ENCODE data around the gene HOXD8. TPM values are rescaled to one million over a fixed set of nuclear protein-coding genes. Genes with fewer than 3 reads are reported as not detected.

Gene HOXD8
- 0.11 TPM for polyA plus RNA-seq (2013, experiment 1 of 2)
- 0.19 TPM for polyA plus RNA-seq (2013, experiment 2 of 2)

- H2BK15ac ChIP-seq (ENCODE audit: low read depth, poor library complexity, severe bottlenecking) = peak within 1 kb of the TSS; percentile 7
- H3K4ac ChIP-seq (ENCODE audit: low read depth in 1 of 2, low read length in 2 of 2) = no peak within 1 kb of the TSS
- H4K91ac ChIP-seq (ENCODE audit: low read length) = no peak within 1 kb of the TSS
- H3K4me2 ChIP-seq (ENCODE audit: low read length, poor library complexity, severe bottlenecking) = peak within 1 kb of the TSS; percentile 91
- peaks cover 2% of the 10 kb centered on the region for H3K79me1 ChIP-seq (replicated peaks; ENCODE audit: low read length, poor library complexity, severe bottlenecking)
- DNase-seq = peak; percentile 57
- H2AFZ ChIP-seq (ENCODE audit: low read depth, low read length) = no peak within 1 kb of the TSS
- H3K4me1 ChIP-seq (ENCODE audit: control insufficient read depth, insufficient read depth, low read depth, low read length) = peaks cover 20% of the 10 kb centered on the region
- H2BK12ac ChIP-seq (ENCODE audit: low read length in 2 of 2) = no peak within 1 kb of the TSS
- peak within 1 kb of the TSS; percentile 49 for H3K27ac ChIP-seq (ENCODE audit: low read length, poor library complexity, severe bottlenecking)
- no peak within 1 kb of the TSS for H4K8ac ChIP-seq (ENCODE audit: low read length)
- no peak within 1 kb of the TSS for H3K23ac ChIP-seq (ENCODE audit: low read length in 2 of 2)
- peak within 1 kb of the TSS; percentile 96 for H3K9ac ChIP-seq (ENCODE audit: low read length)
- H2BK120ac ChIP-seq (ENCODE audit: low read depth, low read length) = no peak within 1 kb of the TSS
- no peaks in the 10 kb centered on the region for H3K36me3 ChIP-seq (ENCODE audit: control insufficient read depth in 1 of 2, insufficient read depth in 2 of 2, low read depth in 1 of 2, low read length in 2 of 2)
- no peak within 1 kb of the TSS for H2AK5ac ChIP-seq (ENCODE audit: low read length, severe bottlenecking)
- no peak within 1 kb of the TSS for H3K14ac ChIP-seq (ENCODE audit: low read length in 2 of 2)
- H2BK5ac ChIP-seq (ENCODE audit: low read depth, low read length, poor library complexity, severe bottlenecking) = peak within 1 kb of the TSS; percentile 19
- H3K4me3 ChIP-seq (ENCODE audit: insufficient read depth in 1 of 2, low read depth in 1 of 2, low read length in 2 of 2) = peak within 1 kb of the TSS; percentile 67 to 84
- no peaks in the 10 kb centered on the region for H3K9me3 ChIP-seq (ENCODE audit: control insufficient read depth, low read length)
- no peak within 1 kb of the TSS for H3K18ac ChIP-seq (ENCODE audit: low read depth in 1 of 2, low read length in 2 of 2)
- 3% methylated on average over 57 of the region's 64 CpGs for WGBS
- H3K27me3 ChIP-seq (ENCODE audit: control insufficient read depth in 1 of 2, insufficient read depth in 1 of 2, low read length in 2 of 2) = peaks cover 3 to 76% of the 10 kb centered on the region in 2 experiments
Measured at GRCh38 chr2:176128982-176129796, at the start of gene HOXD8. TSS of gene HOXD8 (plus strand) at chr2:176129705. CDS start at chr2:176130367, 662 bp downstream.

- H2BK120ac ChIP-seq (ENCODE audit: low read depth, low read length) = no peak overlapping the region
- no peak overlapping the region for H3K14ac ChIP-seq (ENCODE audit: low read length in 2 of 2)
- no peak overlapping the region for H3K27ac ChIP-seq (ENCODE audit: low read length, poor library complexity, severe bottlenecking)
- peak overlapping the region; percentile 17 to 55 for H3K4me3 ChIP-seq (ENCODE audit: insufficient read depth in 1 of 2, low read depth in 1 of 2, low read length in 2 of 2)
- no peak for DNase-seq
- H4K8ac ChIP-seq (ENCODE audit: low read length) = no peak overlapping the region
- H3K4ac ChIP-seq (ENCODE audit: low read depth in 1 of 2, low read length in 2 of 2) = no peak overlapping the region
- H2AK5ac ChIP-seq (ENCODE audit: low read length, severe bottlenecking) = no peak overlapping the region
- no peak overlapping the region for H4K91ac ChIP-seq (ENCODE audit: low read length)
- peaks cover 0 to 3% of the 10 kb centered on the region in 2 experiments for H3K36me3 ChIP-seq (ENCODE audit: control insufficient read depth in 1 of 2, insufficient read depth in 2 of 2, low read depth in 1 of 2, low read length in 2 of 2)
- WGBS = under 1% methylated on average over 57 of the region's 86 CpGs
- peak overlapping the region; percentile 63 for H3K4me2 ChIP-seq (ENCODE audit: low read length, poor library complexity, severe bottlenecking)
- H2BK5ac ChIP-seq (ENCODE audit: low read depth, low read length, poor library complexity, severe bottlenecking) = no peak overlapping the region
- H3K79me1 ChIP-seq (replicated peaks; ENCODE audit: low read length, poor library complexity, severe bottlenecking) = no peaks in the 10 kb centered on the region
- peaks cover 4% of the 10 kb centered on the region for H3K9me3 ChIP-seq (ENCODE audit: control insufficient read depth, low read length)
- H3K18ac ChIP-seq (ENCODE audit: low read depth in 1 of 2, low read length in 2 of 2) = no peak overlapping the region
- no peak overlapping the region for H2AFZ ChIP-seq (ENCODE audit: low read depth, low read length)
- H3K4me1 ChIP-seq (ENCODE audit: control insufficient read depth, insufficient read depth, low read depth, low read length) = peaks cover 24% of the 10 kb centered on the region
- no peak overlapping the region for H2BK15ac ChIP-seq (ENCODE audit: low read depth, poor library complexity, severe bottlenecking)
- no peak overlapping the region for H3K9ac ChIP-seq (ENCODE audit: low read length)
- no peak overlapping the region for H2BK12ac ChIP-seq (ENCODE audit: low read length in 2 of 2)
- no peak overlapping the region for H3K23ac ChIP-seq (ENCODE audit: low read length in 2 of 2)
- H3K27me3 ChIP-seq (ENCODE audit: control insufficient read depth in 1 of 2, insufficient read depth in 1 of 2, low read length in 2 of 2) = peaks cover 88 to 95% of the 10 kb centered on the region in 2 experiments
Measured at GRCh38 chr2:176079831-176080539, 49.5 kb upstream of the HOXD8 start.

- H3K79me1 ChIP-seq (replicated peaks; ENCODE audit: low read length, poor library complexity, severe bottlenecking) = no peaks in the 10 kb centered on the region
- peak overlapping the region in 1 of 2 experiments; percentile 37 for H3K4me3 ChIP-seq (ENCODE audit: insufficient read depth in 1 of 2, low read depth in 1 of 2, low read length in 2 of 2)
- H3K23ac ChIP-seq (ENCODE audit: low read length in 2 of 2) = no peak overlapping the region
- H3K4me1 ChIP-seq (ENCODE audit: control insufficient read depth, insufficient read depth, low read depth, low read length) = peaks cover 27% of the 10 kb centered on the region
- peak overlapping the region; percentile 13 for H2BK15ac ChIP-seq (ENCODE audit: low read depth, poor library complexity, severe bottlenecking)
- H2BK12ac ChIP-seq (ENCODE audit: low read length in 2 of 2) = no peak overlapping the region
- H4K91ac ChIP-seq (ENCODE audit: low read length) = no peak overlapping the region
- no peak overlapping the region for H3K14ac ChIP-seq (ENCODE audit: low read length in 2 of 2)
- peaks cover 0 to 3% of the 10 kb centered on the region in 2 experiments for H3K36me3 ChIP-seq (ENCODE audit: control insufficient read depth in 1 of 2, insufficient read depth in 2 of 2, low read depth in 1 of 2, low read length in 2 of 2)
- 3% methylated on average over 52 of the region's 68 CpGs for WGBS
- H4K8ac ChIP-seq (ENCODE audit: low read length) = no peak overlapping the region
- no peak overlapping the region for H2AFZ ChIP-seq (ENCODE audit: low read depth, low read length)
- H2BK5ac ChIP-seq (ENCODE audit: low read depth, low read length, poor library complexity, severe bottlenecking) = no peak overlapping the region
- H2AK5ac ChIP-seq (ENCODE audit: low read length, severe bottlenecking) = no peak overlapping the region
- no peak overlapping the region for H2BK120ac ChIP-seq (ENCODE audit: low read depth, low read length)
- no peak overlapping the region for H3K4ac ChIP-seq (ENCODE audit: low read depth in 1 of 2, low read length in 2 of 2)
- H3K27ac ChIP-seq (ENCODE audit: low read length, poor library complexity, severe bottlenecking) = no peak overlapping the region
- H3K27me3 ChIP-seq (ENCODE audit: control insufficient read depth in 1 of 2, insufficient read depth in 1 of 2, low read length in 2 of 2) = peaks cover 88 to 95% of the 10 kb centered on the region in 2 experiments
- no peak overlapping the region for H3K18ac ChIP-seq (ENCODE audit: low read depth in 1 of 2, low read length in 2 of 2)
- no peak for DNase-seq
- peaks cover 4% of the 10 kb centered on the region for H3K9me3 ChIP-seq (ENCODE audit: control insufficient read depth, low read length)
- peak overlapping the region; percentile 63 for H3K4me2 ChIP-seq (ENCODE audit: low read length, poor library complexity, severe bottlenecking)
- no peak overlapping the region for H3K9ac ChIP-seq (ENCODE audit: low read length)
Measured at GRCh38 chr2:176080540-176081375, 48.7 kb upstream of the HOXD8 start.

All from mesenchymal stem cell (in vitro differentiated cells and primary cell).